ENCODE results near the gene MAP3K5.
"Not testable (repeated sequence)": the region's sequence is repeated elsewhere in the genome, so short reads cannot be mapped to it uniquely, and the experiment has no call there.

MAP3K5 gene

GRCh38 chr6:136791296-136792094 lies 782 bp downstream of the MAP3K5 start:
- in situ Hi-C loops (cut with HindIII; ENCODE audit: low sequenced_read_pairs), result no loop called here

- in situ Hi-C loops (cut with HindIII; ENCODE audit: low sequenced_read_pairs), result no loop called here
These were observed 1.6 kb downstream of the MAP3K5 start for GRCh38 chr6:136790411-136791295.

- in situ Hi-C loops (cut with HindIII; ENCODE audit: low sequenced_read_pairs), result not testable (repeated sequence)
These were observed 2.8 kb downstream of the MAP3K5 start for GRCh38 chr6:136789440-136789839.

GRCh38 chr6:136788069-136788902 lies 4.0 kb downstream of the MAP3K5 start:
- in situ Hi-C loops (cut with HindIII; ENCODE audit: low sequenced_read_pairs), result no loop called here

- in situ Hi-C loops (cut with HindIII; ENCODE audit: low sequenced_read_pairs), result no loop called here
These were observed 4.6 kb downstream of the MAP3K5 start for GRCh38 chr6:136787726-136788068.

GRCh38 chr6:136786658-136787057 lies 5.6 kb downstream of the MAP3K5 start:
- in situ Hi-C loops (cut with HindIII; ENCODE audit: low sequenced_read_pairs), result no loop called here

GRCh38 chr6:136784910-136785746 lies 7.1 kb downstream of the MAP3K5 start:
- in situ Hi-C loops (cut with HindIII; ENCODE audit: low sequenced_read_pairs), result no loop called here

GRCh38 chr6:136784271-136784664 lies 8.0 kb downstream of the MAP3K5 start:
- in situ Hi-C loops (cut with HindIII; ENCODE audit: low sequenced_read_pairs), result no loop called here

- in situ Hi-C loops (cut with HindIII; ENCODE audit: low sequenced_read_pairs), result no loop called here
These were observed 8.6 kb downstream of the MAP3K5 start for GRCh38 chr6:136783495-136784270.

GRCh38 chr6:136783021-136783420 lies 9.3 kb downstream of the MAP3K5 start:
- in situ Hi-C loops (cut with HindIII; ENCODE audit: low sequenced_read_pairs), result no loop called here

GRCh38 chr6:136782021-136782770 lies 10.1 kb downstream of the MAP3K5 start:
- in situ Hi-C loops (cut with HindIII; ENCODE audit: low sequenced_read_pairs), result no loop called here

- in situ Hi-C loops (cut with HindIII; ENCODE audit: low sequenced_read_pairs), result no loop called here
These were observed 11.3 kb downstream of the MAP3K5 start for GRCh38 chr6:136780972-136781371.

GRCh38 chr6:136779682-136780081 lies 12.6 kb downstream of the MAP3K5 start:
- in situ Hi-C loops (cut with HindIII; ENCODE audit: low sequenced_read_pairs), result no loop called here

GRCh38 chr6:136777651-136778050 lies 14.6 kb downstream of the MAP3K5 start:
- in situ Hi-C loops (cut with HindIII; ENCODE audit: low sequenced_read_pairs), result no loop called here

GRCh38 chr6:136775548-136775947 lies 16.7 kb downstream of the MAP3K5 start:
- in situ Hi-C loops (cut with HindIII; ENCODE audit: low sequenced_read_pairs), result no loop called here

GRCh38 chr6:136775081-136775480 lies 17.2 kb downstream of the MAP3K5 start:
- in situ Hi-C loops (cut with HindIII; ENCODE audit: low sequenced_read_pairs), result no loop called here

- in situ Hi-C loops (cut with HindIII; ENCODE audit: low sequenced_read_pairs), result no loop called here
These were observed 17.8 kb downstream of the MAP3K5 start for GRCh38 chr6:136774228-136775041.

- in situ Hi-C loops (cut with HindIII; ENCODE audit: low sequenced_read_pairs), result no loop called here
These were observed 18.8 kb downstream of the MAP3K5 start for GRCh38 chr6:136773473-136773796.

Measured in DLD1 (cell line).